Fibroblast of lung (primary cell): ENCODE data around the gene ZNF43.

Experiments used
- EZH2 ChIP-seq: IDR thresholded peaks from 2 replicates; pipeline ENCODE4 v1.5.1; 2012; ENCODE audit warnings: low read length, control low read depth, mild to moderate bottlenecking; ENCODE audit errors: missing control alignments
- TF ChIP-seq, protein P1 (sequence below), 2 donors: IDR thresholded peaks in 1 of 2; conservative IDR thresholded peaks in 1 of 2; 1 replicate in 1 of 2; 2 replicates in 1 of 2; pipeline ENCODE4 v1.5.1; 2011 to 2012; ENCODE audit warnings: low read length in 2 of 2, control low read depth in 1 of 2, inconsistent platforms in 1 of 2, low read depth in 1 of 2, mild to moderate bottlenecking in 1 of 2

DNA sequence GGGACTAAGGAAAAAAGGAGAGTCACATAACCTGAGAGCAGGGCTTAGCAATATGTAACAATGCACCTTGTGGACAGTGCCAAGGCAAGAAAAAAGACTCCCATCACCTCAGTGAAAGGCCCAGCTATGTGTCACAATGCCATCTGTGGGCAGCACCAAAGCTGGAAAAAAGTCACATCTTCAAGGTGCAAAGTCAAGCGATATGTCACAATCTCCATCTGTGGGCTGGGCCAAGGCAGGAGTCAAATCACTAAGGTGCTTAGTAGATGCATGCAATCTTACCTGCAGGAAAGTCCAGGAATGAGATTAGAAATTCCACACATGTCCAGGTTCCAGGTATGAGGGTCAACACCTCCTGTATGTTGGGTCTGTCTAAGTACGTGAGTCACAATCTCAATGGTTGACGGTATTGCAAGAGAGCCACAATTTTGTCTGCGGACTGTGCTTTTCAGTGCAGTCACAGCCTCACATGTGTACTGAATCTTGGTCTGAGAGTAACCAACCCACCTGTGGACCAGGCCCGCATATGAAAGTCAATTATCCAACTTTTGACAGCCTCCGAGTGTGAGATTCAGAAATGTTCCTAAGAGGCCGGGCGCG is 14.8 kb upstream of the ZNF43 start:
- TF ChIP-seq, protein P1, sequence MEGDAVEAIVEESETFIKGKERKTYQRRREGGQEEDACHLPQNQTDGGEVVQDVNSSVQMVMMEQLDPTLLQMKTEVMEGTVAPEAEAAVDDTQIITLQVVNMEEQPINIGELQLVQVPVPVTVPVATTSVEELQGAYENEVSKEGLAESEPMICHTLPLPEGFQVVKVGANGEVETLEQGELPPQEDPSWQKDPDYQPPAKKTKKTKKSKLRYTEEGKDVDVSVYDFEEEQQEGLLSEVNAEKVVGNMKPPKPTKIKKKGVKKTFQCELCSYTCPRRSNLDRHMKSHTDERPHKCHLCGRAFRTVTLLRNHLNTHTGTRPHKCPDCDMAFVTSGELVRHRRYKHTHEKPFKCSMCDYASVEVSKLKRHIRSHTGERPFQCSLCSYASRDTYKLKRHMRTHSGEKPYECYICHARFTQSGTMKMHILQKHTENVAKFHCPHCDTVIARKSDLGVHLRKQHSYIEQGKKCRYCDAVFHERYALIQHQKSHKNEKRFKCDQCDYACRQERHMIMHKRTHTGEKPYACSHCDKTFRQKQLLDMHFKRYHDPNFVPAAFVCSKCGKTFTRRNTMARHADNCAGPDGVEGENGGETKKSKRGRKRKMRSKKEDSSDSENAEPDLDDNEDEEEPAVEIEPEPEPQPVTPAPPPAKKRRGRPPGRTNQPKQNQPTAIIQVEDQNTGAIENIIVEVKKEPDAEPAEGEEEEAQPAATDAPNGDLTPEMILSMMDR (conservative IDR thresholded peaks at IDR 0.05 in 1 of 2, IDR thresholded peaks at IDR 0.05 in 1 of 2; ENCODE audit: low read depth in 1 of 2, low read length in 2 of 2): no peak
- no peak for TF ChIP-seq EZH2
